Testis (tissue), 3 donors: ENCODE measurements around the gene PLEKHG4B. TPM values are rescaled to one million over a fixed set of nuclear protein-coding genes. Genes with fewer than 3 reads are reported as not detected.

Experiments used
- DNase-seq: peaks from one replicate; pipeline ENCODE4 v3.0.0-alpha.2; 2019
- H3K27ac ChIP-seq, 2 donors: fragments of 200-600 bp; sonication (generic); one replicate each; pipeline ENCODE4 v1.5.1; 2019
- H3K27me3 ChIP-seq: fragments of 200-600 bp; sonication (generic); one replicate; pipeline ENCODE4 v1.5.1; 2019
- H3K36me3 ChIP-seq: fragments of 200-600 bp; sonication (generic); one replicate; pipeline ENCODE4 v1.5.1; 2017; ENCODE audit warnings: low read depth; ENCODE audit errors: missing control alignments
- H3K4me1 ChIP-seq: fragments of 200-600 bp; sonication (generic); one replicate; pipeline ENCODE4 v1.5.1; 2019
- H3K4me3 ChIP-seq, 2 donors: fragments of 200-600 bp; sonication (generic); one replicate each; pipeline ENCODE4 v1.5.1; 2017 to 2019
- H3K9me3 ChIP-seq: fragments of 200-600 bp; sonication (generic); one replicate; pipeline ENCODE4 v1.5.1; 2017
- POLR2A ChIP-seq: fragments of 450-650 bp; IDR thresholded peaks from one replicate; pipeline ENCODE4 v1.6.1; 2017; ENCODE audit warnings: antibody characterized with exemption, mild to moderate bottlenecking, moderate library complexity
- WGBS, 2 donors: methylation state at CpG; one replicate each; pipeline ENCODE4 v1.1.5; 2018; 5-methylcytosine and 5-hydroxymethylcytosine counted together
- intact Hi-C: fragments of 100-400 bp; cut with DNase I; formaldehyde crosslinking; loops from one replicate; pipeline ENCODE4 v1.15.1; 2023; ENCODE audit warnings: low total_unique reads
- polyA plus RNA-seq: library from polyadenylated mRNA; stranded (reverse); fragments of 350-450 nt; fragmentation: Illumina TruSeq; extraction: RNeasy Lipid Tissue Mini Kit (QIAGEN cat#74804); gene quantifications from one replicate; pipeline ENCODE4 v1.2.3, GENCODE V29; 2014; ENCODE audit warnings: low read depth, low replicate concordance; ENCODE audit not compliant: insufficient read depth
- total RNA-seq, 2 donors: library from RNA; depleted of rRNA; stranded (reverse); fragments of >200 nt; gene quantifications; one replicate each; pipeline ENCODE4 v1.2.3, GENCODE V29; 2016
- TF ChIP-seq, protein P1 (sequence below), 3 experiments: fragments of 450-650 bp in 2 of 3; fragments of 200-600 bp in 1 of 3; sonication (generic) in 1 of 3; IDR thresholded peaks; one replicate each; pipeline ENCODE4 v1.5.1; 2016 to 2019; ENCODE audit warnings: antibody characterized with exemption in 3 of 3, mild to moderate bottlenecking in 2 of 3, moderate library complexity in 1 of 3

PLEKHG4B gene
- total and polyA plus RNA-seq, 3 donors from 2014 or later, result 3.2 to 6.9 (median 6.0) TPM

DNA sequence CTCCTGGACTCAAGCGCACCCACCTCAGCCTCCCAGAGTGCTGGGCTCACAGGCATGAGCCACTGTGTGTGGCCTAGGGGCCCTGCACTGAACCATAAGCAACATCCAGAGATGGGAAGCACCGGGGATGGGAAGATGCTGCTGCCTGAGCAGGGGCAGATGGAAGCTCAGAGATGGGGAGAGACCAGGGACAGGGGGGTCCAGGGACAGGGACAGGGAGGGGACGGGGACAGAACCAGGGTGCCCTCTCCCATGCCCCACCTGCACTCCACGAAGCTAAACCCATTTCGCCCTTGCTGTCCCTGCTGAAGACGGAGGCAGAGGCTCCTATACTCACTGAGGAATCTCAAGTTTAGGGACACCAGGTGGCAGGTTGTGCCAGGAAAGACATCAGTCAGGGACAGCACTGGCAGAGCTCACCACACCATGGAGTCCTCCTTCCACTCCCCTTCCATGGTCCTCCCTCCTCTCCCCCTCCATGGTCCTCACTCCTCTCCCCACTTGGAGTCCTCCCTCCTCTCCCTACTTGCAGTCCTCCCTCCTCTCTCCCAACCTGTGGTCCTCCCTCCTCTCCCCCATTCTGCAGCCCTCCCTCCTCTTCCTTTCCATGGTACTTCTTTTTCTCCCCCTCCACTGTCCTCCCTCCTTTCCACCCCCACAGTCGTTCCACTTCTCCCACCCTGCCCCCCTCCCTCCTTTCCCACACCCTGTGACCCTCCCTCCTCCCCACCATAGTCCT is 53.8 kb downstream of the PLEKHG4B start:
- TF ChIP-seq, protein P1, sequence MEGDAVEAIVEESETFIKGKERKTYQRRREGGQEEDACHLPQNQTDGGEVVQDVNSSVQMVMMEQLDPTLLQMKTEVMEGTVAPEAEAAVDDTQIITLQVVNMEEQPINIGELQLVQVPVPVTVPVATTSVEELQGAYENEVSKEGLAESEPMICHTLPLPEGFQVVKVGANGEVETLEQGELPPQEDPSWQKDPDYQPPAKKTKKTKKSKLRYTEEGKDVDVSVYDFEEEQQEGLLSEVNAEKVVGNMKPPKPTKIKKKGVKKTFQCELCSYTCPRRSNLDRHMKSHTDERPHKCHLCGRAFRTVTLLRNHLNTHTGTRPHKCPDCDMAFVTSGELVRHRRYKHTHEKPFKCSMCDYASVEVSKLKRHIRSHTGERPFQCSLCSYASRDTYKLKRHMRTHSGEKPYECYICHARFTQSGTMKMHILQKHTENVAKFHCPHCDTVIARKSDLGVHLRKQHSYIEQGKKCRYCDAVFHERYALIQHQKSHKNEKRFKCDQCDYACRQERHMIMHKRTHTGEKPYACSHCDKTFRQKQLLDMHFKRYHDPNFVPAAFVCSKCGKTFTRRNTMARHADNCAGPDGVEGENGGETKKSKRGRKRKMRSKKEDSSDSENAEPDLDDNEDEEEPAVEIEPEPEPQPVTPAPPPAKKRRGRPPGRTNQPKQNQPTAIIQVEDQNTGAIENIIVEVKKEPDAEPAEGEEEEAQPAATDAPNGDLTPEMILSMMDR (IDR thresholded peaks at IDR 0.05), result no peak
- no peak for TF ChIP-seq POLR2A
- WGBS, 2 donors, result 88 to 94% methylated on average over 3 to 7 of the region's 7 CpGs
- Histone ChIP-seq H3K27me3 (no peaks in the 10 kb centered on the region), H3K36me3 (no peaks in the 10 kb centered on the region), H3K4me1 (no peaks in the 10 kb centered on the region), H3K9me3 (no peaks in the 10 kb centered on the region), H3K27ac (no peak overlapping the region), H3K4me3 (no peak overlapping the region)
- no peak for DNase-seq
- intact Hi-C loops, result no loop called here

DNA sequence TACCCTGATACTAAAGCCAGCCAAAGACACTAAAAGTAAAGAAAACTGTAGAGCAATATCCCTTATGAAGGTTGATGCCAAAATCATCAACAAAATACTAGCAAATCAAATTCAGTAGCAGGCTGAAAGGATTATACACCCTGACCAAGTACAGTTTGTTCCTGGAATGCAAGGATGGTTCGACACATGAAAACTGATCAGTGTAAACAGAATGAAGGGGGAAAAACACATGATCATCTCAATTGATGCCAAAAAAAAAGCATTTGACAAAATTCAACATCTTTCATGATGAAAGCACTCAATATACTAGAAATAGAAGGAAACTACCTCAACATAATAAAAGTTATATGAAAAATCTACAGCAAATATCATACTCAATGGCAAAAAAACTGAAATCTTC is 55.8 kb downstream of the PLEKHG4B start:
- intact Hi-C loops, result no loop called here

DNA sequence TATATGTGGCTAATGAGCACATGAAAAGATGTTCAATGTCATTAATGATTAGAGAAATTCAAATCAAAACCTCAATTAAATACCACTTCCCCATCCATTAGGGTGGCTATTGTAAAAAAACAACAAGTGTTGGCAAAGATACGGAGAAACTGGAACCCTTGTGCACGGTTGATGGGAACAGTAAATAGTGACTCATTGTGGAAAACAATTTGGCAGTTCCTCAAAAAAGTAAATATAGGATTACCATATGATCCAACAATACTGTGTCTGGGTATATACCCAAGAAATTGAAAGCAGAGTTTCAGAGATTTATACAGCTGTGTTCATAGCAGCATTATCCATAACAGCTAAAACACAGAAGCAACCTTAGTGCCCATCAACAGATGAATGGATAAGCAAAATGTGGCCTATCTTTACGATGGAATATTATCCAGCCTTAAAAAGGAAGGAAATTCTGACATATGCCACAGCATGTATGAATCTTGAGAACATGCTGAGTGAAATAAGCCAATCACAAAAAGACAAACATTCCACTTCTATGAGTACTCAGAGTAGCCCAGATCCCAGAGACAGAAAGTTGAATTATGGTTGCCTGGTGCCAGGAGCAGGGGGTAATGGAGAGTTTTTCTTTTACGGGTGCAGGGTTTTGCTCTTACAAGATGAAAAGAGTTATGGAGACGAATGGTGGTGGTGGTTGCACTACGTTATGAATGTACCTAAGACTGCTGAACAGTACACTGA is 57.9 kb downstream of the PLEKHG4B start:
- 88 to 92% methylated on average over 6 of the region's 6 CpGs for WGBS, 2 donors
- DNase-seq, result no peak
- intact Hi-C loops, result no loop called here

More for the DNA sequence above, 55.8 kb downstream of the PLEKHG4B start:
- no peak overlapping the region for H3K27ac ChIP-seq
- H3K4me3 ChIP-seq, result no peak overlapping the region
- TF ChIP-seq, protein P1 (IDR thresholded peaks at IDR 0.05), result no peak
- TF ChIP-seq POLR2A, result no peak
- DNase-seq, result no peak
- no peaks in the 10 kb centered on the region for H3K4me1 ChIP-seq
- H3K36me3 ChIP-seq, result no peaks in the 10 kb centered on the region
- 93 to 96% methylated on average over 1 of the region's 1 CpG for WGBS, 2 donors
- H3K27me3 ChIP-seq, result no peaks in the 10 kb centered on the region
- H3K9me3 ChIP-seq, result no peaks in the 10 kb centered on the region

DNA sequence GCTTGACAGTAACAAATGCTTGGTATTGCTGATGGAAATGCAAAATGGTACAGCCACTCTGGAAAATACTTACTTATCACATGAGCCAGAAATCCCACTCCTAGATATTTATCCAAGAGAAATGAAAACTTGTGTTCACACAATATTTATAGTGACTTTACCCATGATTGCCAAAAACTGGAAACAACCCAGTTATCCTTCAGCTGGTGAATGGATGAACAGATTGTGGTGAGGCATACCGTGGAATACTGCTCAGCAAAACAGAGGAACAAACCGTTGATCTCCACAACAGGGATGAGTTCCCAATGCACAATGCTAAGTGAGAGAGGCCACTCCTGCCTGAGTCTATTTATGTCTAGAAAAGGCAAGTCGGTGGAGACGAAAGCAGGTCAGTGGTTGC is 58.8 kb downstream of the PLEKHG4B start:
- Histone ChIP-seq H3K27me3 (no peaks in the 10 kb centered on the region), H3K4me1 (no peaks in the 10 kb centered on the region), H3K4me3 (no peak overlapping the region), H3K27ac (no peak overlapping the region), H3K9me3 (no peaks in the 10 kb centered on the region), H3K36me3 (no peaks in the 10 kb centered on the region)
- no peak for TF ChIP-seq POLR2A
- TF ChIP-seq, protein P1 (IDR thresholded peaks at IDR 0.05), result no peak
- 93 to 95% methylated on average over 4 of the region's 4 CpGs for WGBS, 2 donors
- no peak for DNase-seq
- intact Hi-C loops, result no loop called here

More for the DNA sequence above, 57.9 kb downstream of the PLEKHG4B start:
- Histone ChIP-seq H3K27me3 (no peaks in the 10 kb centered on the region), H3K9me3 (no peaks in the 10 kb centered on the region), H3K27ac (no peak overlapping the region), H3K36me3 (no peaks in the 10 kb centered on the region), H3K4me1 (no peaks in the 10 kb centered on the region), H3K4me3 (no peak overlapping the region)
- TF ChIP-seq, protein P1 (IDR thresholded peaks at IDR 0.05), result no peak
- TF ChIP-seq POLR2A, result no peak
